Non-pigmented ciliary epithelial cell (primary cell): ENCODE data around the gene KAZN.
A peak's percentile ranks its signal among the peaks of the same experiment; 100 is the strongest.

Source experiments
- DNase-seq: peaks from one replicate; pipeline ENCODE4 v3.0.0-alpha.2; 2010; ENCODE audit warnings: low read depth

KAZN gene

DNA sequence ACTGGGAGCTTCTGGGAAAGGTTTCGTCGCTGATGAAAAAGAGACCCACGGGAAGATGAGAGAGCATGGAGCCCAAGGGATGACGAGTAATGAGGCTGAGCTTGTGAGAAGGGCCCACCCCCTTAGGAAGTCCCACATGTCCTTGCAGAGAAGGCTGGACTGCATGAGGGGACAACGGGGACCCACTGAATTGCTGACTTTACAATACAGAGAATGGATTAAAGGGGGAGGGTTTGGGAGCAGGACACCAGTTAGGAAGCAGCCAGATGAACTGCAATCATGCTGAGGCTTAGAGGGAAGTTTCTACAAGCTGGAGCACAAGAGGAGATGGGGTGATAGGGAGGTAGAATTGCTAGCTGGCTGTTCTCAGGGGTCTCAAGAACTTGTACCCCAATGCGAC lies 549.5 kb downstream of the KAZN start:
- no peak for DNase-seq

DNA sequence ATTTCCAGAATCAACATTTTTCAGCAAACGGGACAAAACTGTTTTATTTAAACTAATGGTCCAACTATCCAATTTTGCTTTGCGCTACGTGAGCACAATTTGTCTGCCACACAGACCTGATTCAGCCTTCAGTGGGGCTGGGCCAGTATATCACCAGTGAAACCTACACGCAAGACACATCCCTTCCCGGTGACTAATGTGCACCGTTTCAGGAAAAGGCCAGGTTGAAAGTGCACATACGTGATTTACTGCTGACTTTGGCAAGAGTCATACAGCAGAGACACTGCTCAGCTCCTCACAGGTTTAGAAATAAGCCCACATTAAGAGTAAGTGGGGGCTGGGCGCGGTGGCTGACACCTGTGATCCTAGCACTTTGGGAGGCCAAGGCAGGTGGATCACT lies 550.0 kb downstream of the KAZN start:
- no peak for DNase-seq

DNA sequence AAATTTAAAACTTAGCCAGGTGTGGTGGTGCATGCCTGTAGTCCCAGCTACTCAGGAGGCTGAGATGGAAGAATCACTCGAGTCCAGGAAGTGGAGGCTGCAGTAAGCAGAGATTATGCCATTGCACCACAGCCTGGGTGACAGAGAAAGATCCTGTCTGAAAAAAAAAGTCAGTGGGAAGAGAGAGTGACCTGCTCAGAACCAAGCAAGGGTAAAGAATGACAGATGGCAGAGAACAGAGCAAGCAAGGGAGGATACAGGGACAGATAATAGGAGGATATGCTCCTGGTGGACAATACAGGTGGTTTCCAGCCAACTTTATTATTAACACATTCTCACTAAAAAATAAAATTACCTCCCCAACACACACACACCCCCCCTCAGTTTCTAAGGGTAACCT lies 550.5 kb downstream of the KAZN start:
- DNase-seq, result no peak

DNA sequence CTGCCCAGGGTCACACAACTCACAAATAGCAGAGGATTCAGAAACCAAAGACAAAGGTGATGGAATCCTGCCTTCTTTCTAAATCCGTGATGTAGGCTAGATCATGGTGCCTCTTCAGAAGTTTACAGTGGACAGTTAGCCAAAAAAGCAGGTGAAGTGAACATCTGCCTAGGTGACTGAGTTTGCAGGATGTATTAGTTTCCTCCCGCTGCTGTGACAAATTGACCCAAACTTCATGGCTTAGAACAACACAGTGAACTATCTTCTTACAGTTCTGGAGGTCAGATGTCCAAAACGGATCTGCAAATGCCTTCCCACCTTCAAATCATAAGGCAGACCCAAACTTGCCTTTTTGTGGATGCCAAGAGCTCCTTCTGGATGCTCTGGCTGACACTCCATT lies 551.9 kb downstream of the KAZN start:
- no peak for DNase-seq

DNA sequence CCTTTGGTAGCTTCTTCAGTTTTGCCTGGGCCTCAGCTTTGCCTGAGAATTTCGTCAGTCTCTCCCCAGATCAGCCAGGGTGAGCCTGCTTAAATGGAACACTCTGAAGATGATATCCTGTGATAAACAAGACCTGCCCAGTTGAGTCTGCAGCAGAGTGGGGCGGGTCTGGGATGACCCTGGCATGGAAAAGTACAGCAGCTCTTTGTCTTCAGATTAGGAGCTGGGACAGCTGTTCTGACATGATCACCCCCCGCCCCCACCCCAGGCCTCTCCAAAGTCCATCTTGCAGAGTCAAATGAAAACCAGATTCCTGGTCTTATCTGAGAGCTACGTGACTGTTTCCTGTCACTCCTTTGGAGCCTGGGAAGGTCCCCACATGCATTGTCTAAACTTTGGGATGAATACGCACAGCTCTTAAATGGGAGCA lies 552.9 kb downstream of the KAZN start:
- no peak for DNase-seq

DNA sequence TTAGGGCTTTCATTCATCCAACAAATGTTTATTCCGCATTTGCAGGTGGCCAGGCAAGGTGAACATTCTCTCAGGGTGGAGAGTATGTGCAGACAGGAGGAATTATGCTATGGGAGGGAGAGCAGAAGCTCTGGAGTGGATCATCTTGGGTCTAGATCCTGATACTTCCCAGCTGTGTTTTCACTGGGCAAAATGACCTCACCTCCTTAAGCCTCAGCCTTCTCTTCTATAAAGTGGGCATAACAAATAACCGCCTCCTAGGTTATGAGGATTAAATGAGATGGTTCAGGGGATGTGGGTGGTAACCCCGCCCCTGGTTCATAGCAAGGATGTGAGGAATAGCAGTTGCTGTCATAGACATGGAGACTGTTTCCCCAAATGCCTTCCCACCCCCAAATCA lies 553.4 kb downstream of the KAZN start:
- no peak for DNase-seq

DNA sequence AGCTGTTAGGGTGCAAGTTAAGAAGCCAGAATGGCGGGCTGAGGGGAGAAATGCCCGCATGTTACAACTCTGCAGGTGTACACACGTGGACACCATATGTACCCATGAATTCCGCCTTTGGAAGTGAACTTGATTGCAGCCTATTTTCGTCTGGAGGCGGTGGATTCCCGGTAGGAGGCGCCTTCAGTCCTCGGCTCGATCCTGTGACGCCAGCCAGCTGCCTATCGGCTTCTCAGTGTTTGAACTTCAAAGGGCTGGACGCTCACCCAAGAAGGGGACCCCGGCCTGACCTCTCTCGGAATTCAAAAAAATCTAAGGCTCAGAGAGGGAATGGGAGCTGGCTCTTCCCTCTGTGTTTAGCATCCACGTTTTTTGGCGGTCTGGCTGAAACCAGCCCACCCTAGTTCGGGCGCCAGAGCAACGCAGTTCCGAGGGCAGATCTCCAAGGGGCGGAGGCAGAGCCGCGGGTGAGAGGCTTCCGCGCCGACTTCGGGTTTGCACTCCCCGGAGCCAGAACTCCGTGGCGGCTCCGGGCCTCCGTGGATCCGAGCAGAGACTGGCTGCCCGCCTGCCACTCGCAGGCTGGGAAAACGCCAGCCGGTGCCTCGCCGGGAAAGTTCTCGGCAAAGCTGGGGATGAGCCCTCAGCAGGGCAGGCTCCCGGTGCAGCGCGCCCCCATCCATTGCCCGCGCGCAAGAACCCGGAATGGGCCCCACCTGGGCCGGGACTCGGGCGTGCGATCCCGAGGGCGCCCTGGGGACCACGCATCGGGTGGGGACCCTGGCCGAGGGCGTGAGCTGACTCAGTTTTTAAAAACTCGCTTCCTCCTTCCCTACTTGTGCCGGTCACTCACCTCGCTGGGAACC lies 554.1 kb downstream of the KAZN start:
- no peak for DNase-seq

DNA sequence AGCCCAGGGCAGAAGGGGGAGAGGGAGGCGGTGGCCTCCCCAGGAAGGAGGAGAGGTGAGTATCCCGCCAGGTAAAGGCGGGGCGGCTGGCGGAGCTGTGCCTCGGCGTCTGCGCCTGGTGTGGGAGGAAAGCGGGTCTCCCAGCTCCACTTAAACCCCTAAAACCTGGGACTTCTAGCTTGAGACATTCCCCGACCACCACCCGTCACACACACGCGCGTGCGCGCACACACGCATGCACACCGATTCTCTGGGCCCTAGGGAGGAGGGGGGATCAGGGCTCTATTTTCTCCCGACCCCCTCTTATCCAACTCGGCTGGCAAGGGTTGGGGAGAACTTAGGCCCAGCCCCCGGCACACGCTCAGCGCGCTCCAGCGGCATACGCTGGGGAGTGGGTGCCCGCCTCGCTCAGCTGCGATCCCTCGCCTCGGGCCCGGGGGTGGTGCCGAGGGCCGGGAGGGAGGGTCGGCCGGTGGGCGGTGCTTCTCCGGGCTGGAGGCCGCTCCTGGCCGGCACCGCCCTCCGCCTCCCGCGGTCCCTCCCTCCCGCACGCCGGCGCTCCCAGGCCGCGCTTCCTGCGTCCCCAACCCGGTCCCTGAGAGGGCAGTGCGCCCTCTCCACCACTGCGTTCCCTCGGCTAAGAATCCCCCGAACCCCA lies 554.8 kb downstream of the KAZN start, which contains the start of gene TMEM51:
TMEM51 (plus strand) TSS at position 564 of the 658 bp plus-strand sequence. CDS start 61,341 bp downstream, outside the sequence.
- no peak for DNase-seq

DNA sequence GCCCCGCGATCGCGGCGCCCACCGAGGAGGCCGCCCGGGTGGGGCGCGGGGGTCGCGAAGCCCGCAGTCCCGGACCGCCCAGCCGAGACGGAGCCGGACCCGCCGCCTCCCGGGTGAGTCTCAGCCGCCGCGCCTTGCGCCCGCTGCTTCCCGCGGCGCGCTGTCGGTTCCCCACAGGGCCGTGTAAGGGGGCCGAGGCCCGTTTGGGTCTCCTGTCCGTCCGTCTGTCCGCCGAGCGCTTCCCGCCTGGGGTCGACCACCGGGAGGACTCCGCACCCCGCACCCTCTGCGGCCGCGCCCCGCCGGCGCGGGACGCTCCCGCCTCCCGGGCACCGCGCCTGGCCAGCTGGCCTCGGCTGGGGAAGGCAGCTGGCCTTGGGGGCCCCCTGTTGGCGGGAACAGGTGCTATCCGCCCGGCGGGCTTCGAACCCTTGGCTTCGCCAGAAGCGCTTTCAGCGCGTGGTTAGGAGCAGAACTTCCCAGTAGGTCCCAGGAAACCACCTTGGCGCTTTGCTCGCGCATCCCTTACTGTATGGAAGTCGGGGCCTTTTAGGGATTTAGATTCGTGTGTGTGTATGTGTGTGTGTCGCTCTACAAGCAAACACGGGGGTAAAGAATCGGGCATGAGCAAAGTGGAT lies 555.5 kb downstream of the KAZN start:
- no peak for DNase-seq

DNA sequence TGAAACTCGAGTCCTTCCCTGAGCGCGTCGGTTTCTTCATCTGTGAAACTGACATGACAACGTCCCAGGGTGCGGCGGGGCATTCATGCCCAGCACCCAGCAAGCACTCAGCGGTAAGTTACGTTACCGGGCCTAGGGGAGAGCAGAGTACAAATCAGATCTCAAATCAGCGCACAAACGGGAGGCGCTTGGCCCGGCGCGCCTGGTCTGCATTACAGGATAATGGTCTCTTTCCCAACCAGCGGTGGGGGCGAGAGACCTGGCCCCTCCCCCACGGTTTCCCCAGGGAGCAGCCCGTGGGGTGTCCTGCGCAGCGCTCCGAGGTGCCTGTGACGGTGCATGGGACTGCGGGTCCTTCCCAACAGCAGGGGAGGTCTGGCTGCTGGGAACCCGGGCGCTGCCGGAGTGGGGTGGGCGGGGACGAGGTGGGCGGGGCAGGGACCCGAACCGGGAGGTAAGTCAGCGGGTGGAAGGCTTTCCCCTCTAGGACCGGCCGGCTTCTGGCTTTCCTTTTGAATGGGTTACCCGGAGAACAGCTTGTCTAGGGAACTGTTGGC lies 556.1 kb downstream of the KAZN start:
- no peak for DNase-seq

DNA sequence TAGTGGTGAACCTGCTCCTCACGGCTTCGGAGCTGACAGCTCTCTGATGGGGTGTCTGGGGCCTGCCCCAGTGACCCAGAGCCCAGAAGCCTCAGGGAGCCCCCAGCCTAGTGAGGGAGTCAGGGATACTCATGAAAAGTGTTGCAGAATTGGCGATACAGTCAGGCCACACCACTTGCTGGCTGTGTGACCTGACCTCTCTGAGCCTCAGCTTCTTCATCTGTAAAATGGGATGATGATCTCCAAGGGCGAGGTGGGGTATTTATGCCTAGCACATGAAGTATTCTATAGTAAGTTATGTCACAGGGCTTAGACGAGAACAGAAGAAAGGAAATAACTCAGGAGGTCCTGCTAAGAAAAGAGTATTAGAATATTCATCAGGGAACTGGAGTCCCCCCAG lies 556.7 kb downstream of the KAZN start:
- DNase-seq, result no peak

DNA sequence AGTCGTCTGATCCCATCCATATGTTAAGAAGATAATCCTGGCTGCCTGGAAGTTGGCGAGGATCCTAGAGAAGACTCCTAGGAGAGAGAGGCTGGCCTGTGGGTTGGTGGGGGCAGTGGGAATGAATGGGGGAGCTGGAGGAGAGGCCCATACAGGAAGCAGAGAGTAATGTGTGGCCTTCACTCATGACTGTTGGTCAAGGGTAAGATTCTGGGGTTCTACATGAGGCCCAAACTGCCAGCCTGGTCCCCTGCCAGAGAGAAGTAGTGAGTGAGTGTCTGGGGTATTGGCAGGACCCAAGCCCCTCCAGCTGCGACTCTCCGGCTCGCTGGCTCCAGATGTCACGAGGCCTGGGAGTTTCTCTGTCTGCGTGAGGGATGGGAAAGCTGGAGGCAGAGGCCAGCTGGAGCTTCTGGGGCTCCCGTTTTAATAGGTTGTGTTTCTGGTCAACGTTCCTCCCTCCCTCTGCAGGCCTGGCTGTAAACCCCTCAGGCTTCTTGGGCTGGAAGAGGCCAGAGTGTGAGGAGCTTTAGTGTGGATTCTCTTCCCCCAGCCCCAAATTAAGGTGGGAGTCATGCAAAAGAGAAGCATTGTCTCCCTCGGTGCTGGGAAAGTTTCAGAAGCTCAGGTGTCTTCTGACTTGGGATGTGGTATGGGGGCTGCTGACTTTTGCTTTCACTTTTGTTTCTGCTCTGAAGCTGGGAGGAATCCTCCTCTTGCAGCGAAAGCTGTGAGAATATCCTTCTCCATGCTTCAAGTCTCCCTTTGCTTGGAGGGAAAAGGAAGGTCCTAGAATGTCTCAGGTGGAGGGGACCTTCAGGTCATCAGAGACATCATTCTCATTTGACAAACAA lies 557.6 kb downstream of the KAZN start:
- no peak for DNase-seq

DNA sequence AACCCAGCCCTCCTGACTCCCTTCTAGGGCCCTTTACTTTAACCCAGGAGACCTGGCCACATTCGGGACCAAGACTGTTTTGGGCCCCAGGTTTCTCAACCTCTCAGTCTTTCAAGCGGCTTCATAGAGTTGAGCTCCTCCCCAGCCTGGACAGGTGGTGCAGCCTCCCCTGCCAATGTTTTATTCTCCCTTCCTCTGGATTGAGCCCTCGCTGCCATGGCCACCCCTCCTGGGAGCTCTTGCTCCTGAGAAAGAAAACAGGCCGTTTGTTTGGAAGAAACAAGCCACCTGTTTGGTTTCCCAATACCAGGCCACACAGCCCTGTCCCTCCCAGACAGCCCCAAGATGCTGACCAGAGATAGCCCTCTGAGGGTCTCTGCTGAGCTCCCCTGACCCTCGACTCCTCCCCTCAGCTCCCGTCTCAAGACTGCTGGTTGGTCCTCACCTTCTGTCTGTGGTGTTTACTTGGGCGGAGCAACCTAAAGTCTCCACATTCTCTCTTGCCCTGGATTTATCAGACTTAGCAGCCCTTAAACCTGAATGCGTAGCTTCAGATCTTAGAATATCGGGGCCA lies 558.4 kb downstream of the KAZN start:
- DNase-seq, result no peak

DNA sequence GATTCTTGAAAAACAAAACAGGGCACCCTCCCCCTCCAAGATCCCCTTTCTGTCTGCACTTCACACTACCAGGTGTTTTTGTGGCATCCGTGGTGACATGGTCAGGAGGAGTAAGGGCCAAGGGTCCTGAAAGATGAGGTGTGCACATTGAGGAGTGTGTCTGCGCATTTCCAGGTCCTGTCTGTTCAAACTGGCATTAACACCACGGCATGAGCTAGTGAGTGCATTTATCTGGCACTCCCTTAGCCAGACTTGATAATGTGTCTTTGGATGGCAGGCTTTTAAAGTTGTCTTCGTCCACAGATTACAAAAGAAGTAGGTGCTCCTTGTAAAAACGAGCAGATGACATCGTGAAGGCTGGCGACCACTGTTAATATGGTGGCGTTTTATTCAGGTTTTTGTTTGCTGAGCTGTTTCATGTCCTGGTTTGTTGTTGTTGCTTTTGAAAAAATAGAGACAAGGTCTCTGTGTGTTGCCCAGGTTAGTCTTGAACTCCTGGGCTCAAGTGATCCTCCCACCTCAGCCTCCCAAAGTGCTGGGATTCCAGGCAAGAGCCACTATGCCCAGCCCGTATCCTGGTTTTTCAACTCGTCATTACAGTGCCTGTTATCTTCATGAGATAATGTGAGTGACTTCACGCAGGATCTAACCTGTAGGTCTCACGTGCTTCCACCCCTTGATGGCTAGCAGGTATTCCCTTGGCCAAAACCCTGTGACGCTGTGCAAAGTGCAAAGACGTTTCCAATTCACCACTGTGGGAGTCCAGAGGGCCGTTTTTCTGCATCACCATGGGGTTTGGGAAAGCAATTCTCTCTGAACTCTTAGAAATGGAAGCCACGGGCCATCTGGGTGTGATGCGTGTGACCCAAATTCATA lies 559.3 kb downstream of the KAZN start:
- no peak for DNase-seq

DNA sequence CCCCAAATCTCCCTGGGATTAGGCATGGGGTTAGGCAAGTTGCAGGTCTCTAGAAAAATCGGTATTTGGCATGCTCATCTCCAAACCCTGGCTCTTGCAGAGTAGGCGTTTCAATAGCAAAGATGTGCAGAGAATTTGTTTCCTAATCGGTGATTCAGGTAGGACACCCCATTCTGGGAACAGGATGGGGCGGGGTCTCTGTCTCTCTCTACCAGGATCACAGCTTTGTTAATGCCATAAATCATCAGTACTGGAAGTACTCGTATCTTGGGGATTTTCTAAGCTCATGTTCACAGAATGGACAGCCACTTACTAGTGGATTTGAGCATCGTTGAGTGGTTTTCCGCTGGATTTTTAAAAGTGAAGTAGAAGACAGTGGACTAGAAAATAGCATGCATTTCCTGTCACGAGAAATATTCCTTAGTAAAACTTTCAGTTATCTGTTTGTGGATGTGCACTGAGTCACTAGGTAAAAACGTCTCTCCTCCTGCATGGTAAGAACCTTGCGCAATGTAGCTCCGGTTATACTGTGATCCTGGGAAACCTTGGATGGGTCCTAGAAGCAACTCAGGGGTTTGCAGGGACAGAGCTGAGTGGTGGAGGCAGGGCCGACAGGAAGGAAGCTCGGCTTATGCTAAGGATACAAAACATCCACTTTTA lies 560.2 kb downstream of the KAZN start:
- DNase-seq, result peak; percentile 63

DNA sequence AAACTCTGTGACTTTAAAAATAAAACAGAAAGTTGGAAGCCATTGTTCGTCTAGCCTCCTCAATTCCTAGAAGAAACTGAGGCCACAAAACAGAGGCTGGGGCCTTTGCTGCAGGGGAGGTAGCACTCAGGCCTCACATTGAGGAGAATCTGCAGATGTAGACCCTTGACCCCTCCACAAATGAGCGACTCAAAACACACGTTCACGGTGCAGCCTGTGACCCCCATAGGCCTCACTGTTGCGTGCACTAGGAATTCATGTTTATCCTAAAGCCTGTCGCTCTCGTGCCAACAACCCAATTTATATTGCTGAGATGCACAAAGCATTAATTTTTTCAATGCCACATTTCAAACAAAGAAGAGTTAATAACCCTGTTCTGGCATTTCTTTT lies 560.7 kb downstream of the KAZN start:
- DNase-seq, result no peak

DNA sequence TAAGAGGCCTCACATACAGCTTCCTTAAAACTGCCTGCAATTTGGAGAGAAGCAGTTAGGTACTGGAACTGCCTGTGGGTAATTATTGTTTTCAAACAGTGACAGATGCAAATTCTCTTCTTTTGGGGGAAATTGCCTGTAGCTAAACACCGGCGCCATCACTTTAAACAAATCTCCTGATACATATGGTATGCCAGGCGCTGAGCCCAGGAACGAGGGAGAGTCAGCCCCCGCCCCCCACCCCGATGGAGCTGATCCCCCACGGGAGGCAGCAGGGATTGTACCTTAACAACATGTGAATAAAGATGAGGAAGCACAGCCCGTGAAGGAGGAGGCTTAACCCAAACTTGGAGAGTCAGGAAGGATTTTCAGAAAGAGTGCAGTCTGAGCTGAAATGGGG lies 562.1 kb downstream of the KAZN start:
- DNase-seq, result no peak

DNA sequence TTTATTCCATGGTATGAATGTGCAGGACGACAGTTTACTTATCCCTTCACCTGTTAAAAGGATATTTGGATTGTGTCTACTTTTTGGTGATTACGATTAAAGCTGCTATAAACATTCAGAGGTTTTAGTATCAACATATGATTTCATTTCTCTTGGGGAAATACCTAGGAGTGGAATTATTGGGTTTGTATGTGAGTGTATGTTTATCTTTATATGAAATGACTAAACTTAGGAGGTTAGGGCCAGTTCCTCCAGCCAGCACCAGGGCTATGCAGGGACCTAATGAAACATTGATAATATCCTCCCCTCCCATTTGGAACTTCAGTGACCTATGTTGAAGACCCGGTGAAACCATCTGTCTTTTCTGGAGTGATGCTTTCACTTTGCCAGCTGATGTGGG lies 568.9 kb downstream of the KAZN start:
- DNase-seq, result no peak
